ENCODE measurements around the gene TJAP1. TPM values are rescaled to one million over a fixed set of nuclear protein-coding genes. Genes with fewer than 3 reads are reported as not detected.

The TJAP1 gene
- total RNA-seq, 1 donor from 2014 or later = 17.6 TPM

DNA sequence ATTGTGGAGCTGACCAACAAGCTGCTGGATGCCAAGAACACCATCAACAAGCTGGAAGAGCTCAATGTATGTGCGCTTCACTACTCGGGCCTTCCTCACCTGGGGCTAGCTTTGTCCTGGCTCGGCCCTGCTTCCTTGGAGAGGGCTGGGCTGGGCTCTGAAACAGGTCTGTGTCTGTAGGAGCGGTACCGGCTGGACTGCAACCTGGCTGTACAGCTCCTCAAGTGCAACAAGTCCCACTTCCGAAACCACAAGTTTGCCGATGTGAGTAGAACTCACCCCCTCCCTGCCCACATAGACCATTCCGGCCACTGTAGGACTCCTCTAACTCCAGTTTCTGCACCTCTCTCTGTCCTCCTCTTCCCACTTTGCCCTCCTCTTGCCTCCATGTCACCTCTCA lies 26.1 kb downstream of the TJAP1 start:
- DNase-seq (ENCODE audit: low spot score) = no peak

DNA sequence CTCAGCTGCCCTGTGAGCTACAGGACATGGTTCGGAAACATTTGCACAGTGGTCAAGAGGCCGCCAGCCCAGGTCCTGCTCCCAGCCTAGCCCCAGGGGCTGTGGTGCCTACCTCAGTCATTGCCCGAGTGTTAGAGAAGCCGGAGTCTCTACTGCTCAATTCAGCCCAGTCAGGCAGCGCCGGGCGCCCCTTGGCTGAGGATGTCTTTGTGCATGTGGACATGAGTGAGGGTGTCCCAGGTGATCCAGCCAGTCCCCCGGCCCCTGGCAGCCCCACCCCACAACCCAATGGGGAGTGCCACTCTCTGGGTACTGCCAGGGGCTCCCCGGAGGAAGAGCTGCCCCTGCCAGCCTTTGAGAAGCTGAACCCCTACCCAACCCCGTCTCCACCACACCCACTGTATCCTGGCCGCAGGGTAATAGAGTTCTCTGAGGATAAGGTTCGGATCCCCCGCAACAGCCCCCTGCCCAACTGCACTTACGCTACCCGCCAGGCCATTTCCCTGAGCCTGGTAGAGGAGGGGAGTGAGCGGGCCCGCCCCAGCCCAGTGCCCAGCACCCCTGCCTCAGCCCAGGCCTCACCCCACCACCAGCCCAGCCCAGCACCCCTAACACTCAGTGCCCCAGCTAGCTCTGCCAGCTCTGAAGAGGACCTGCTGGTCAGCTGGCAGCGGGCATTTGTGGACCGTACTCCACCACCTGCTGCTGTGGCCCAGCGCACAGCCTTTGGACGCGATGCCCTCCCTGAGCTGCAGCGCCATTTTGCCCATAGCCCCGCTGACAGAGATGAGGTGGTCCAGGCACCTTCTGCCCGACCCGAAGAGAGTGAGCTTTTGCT lies 27.6 kb downstream of the TJAP1 start:
- no peak for DNase-seq (ENCODE audit: low spot score)

DNA sequence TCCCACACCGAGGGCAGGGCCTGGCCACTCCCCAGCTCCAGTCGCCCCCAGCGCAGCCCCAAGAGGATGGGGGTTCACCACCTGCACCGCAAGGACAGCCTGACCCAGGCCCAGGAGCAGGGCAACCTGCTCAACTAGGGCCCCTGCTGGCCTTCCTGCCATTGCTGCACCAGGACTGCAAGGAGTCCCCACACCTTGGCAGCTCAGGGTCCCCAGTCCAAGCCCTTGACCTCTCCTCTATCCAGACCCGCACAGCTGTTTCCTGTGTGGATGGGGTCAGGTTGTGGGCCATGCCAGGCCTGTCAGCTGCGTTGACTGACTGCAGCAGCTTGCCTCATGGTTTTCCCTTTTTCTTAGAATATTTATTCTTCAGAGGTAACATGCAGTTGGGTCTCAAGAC lies 28.3 kb downstream of the TJAP1 start:
- DNase-seq (ENCODE audit: low spot score) = no peak

DNA sequence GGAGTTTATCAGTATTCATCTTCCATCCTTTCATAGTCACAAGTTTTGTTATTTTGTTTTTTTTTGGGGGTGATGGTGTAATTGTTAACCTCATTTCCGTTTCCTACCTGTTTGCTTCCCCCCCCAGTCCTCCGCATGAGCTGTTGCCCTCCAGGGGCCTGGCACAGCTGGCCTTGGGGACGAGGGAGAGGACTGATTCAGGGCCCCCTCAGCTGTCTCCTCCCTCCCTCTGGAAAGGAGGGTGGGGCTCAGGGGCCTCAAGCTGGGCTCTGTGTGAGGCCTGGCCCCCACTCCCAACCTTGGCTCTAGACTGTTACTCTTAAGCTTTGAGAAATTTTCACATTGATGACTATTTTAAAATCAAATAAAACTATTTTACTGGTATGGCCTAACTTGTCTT lies 28.8 kb downstream of the TJAP1 start:
- DNase-seq (ENCODE audit: low spot score) = no peak

DNA sequence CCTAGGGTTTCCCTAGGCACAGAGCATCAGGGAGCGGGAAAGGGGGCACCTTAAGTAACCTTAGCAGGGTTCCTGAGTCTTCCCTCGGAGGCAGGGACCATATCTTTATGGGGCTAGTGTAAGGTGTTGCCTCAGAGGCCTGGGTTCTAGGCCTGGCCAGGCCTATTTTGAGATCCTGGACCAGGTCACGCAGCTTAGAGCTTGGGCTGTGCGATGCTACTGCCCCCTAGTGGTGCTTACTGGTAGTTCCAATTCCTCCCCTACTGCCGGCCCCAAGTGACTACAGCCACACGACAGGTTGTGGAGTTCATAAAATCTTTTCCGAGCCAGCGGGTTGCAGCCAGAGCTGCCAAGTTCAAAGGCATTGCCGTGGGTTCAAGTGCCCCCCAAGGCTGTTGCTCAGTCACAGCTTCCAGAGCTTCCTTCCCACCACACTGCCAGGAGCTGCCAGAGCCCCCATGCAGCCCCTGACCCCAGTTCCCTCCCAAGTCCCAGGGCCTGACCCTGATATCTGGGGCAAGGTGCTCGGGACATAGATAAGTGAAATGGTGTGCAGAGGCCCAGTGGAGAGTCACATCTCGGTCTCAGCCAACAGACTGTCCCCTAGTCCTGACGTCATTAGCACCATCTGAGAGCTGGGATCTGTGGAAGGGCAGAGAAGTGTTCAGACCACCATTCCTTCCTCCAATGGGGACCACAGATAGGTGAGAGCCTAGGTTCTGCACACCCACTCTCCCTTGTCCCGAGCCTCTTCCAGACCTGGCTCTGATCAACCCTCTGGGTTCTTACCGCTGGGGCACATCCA lies 29.5 kb downstream of the TJAP1 start:
- DNase-seq (ENCODE audit: low spot score) = peak; percentile 88

DNA sequence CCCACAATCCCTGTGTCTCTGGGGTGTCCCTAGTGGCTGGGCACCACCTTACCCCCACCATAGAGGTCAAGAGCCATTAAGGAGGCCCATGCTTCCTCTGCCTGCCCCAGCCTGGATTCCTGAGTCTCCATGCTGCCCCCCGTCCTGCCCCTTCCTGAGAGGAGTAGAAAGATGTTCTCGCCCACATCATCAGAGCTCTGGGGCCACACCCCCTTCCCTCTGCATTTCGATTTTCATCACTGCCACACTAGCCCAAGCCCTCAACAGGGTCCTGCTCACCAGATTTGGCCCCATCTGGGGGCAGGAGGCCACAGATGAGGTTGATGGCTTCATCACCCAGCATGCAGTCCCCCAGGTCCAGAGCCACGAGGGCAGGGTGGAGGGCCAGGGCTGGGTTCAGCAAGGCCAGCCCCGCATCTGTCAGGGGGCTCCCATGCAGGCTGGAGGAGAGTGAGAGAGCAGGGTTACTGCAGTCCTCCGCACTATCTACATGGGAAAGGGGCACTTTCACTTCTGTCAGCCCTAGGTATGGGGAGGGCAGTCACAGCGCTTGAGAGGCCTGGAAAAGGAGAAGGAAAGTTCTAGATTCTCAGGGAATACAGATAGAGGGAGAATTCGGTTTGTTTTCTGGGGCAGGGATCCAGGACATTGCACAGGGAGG lies 31.2 kb downstream of the TJAP1 start:
- no peak for DNase-seq (ENCODE audit: low spot score)

DNA sequence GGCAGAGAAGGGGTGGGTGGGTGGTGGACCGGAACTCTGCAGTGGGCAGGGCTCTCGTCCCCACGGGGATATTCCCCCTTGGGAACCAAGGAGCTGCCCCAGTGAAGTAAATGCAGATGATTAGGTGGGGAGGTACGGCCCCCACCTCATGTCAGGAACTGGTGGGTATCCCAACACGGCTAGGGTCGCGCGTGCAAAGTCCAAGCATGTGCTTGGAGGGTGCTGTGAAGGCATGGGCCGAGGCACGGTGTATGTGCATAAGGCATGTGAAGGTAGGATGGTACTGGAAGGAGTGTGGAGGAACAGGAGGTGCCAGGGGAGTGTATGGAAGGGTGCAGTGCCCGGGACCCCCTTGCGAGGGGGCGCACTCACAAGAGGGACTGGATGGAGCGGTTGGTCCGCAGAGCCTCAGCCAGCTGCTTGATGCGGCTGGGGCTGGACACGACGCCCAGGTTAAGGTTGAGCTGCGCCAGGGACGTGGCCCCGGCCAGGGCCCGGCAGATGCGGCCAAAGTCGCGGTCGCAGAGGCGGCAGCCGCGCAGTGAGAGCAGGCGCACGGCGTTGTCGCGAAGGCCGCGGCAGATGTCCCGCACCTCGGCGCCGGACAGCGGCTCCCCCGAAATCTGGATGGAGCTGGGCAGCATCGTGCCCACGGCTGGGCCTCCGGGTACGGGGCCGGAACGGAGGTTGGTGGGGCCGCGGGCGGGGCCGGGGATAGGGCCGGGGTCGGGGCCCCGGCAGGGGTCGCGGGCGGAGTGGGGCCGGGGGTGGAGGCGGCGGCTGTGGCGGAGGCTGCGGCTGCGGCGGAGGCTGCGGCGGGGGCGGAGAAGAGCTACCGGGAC lies 32.0 kb downstream of the TJAP1 start:
- no peak for DNase-seq (ENCODE audit: low spot score)

DNA sequence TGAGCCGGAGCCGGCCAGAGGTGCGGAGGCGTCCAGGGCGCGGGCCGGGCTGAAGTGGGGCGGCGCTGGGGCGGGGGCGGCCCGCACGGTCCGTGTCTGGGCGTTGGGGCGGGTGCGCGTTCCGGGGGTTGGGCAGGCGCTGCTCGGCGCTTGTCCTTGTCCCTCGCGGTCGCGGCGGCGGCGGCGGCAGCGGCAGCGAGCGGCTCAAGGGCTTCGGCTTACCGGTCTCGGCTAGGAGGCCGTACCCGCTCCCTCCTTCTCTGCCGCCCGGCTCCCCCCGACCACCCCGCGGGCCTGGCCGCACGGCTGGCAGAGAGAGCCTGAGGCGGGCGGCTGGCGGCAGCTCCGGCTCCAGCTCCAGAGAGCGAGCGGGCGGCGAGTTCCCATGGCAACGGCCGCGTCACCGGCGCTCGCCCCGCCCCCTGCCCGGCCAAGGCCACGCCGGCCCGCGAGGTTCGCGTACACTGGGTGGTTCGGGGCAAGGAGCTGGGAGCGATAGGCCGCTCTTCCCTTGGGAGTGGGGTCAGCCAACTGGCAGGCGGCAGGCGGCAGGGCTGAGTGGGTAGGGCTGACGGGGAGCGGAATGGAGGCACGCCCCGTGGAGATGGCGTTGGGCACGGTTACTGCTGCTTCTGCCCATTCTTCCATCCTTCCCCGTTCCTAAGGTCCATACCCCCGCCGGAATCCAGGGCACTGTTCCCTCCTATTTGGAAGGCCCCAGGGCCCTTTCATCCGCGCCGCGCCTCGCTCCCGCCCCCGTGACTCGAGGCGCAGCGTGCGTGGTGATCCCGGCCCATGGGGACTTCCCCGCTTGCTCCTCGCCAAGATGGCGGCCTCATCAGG lies 32.8 kb downstream of the TJAP1 start, which contains the start of gene LRRC73:
Gene LRRC73, minus strand, starts transcription at position 363 of the 843 bp plus-strand sequence. CDS start 561 bp downstream, outside the sequence.
- peak; percentile 87 for DNase-seq (ENCODE audit: low spot score)

DNA sequence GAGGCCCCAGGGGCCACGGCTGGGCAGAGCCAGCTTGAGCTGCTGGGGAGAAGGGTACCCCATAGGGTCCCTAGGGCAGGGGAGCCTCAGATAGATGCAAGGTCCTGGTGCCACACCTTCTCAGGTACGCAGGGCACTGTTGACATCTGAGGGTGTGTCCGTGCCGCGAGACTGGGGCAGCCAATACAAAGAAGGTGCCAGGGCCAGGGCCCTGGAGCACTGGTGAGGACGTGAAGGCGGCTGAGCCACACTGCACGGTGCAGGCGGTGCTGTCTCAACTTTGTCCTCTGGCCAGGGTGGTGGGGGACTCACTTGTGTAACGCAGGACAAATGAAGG lies 33.4 kb downstream of the TJAP1 start:
- DNase-seq (ENCODE audit: low spot score) = no peak

DNA sequence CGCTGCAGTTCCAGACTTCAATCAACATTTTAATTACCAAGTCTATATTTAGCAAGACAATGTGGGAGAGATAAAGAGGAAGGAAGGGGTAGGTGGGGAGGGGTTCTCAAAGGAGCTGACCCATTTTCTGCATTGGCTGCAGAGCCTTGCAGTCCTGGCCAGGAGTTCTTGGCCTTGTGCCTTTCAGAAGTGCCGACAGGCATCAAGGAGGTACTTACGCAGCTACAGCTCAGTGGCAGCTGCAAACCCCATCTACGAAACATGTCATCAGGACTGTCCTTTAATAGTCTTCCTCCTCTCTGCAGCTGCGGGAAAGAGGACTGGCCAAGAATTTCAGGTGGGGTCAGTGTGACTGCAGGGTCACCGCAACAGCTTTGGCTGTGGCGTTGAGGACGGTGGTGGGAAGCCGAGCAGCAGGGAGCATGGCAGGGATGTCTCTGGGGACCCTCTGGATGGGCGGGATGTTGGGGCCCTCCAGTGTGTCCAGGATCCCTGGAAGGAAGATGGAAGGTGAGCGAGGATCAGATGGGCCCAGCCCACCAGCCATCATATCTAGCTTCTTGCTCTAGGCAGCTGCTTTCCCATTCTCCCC lies 34.5 kb downstream of the TJAP1 start:
- DNase-seq (ENCODE audit: low spot score) = no peak

DNA sequence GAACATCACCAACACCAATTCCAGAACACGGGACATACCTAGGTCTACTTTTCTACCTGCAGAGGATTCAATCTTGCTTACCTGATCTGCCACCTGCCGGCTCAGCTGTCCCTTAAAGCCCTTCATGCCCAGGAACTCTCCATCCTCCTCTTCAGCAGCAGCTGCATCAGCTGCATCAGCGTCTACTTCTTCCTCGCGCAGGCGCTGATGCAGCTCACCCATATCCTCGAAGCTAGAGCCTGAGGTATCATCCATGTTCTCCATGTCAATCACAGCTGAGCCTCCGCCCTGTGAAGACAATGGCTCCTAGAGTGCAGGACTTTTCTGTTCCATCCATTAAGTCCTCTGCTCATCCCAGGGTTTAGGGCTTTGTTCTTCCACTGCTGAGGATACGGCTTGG lies 38.4 kb downstream of the TJAP1 start:
- no peak for DNase-seq (ENCODE audit: low spot score)

DNA sequence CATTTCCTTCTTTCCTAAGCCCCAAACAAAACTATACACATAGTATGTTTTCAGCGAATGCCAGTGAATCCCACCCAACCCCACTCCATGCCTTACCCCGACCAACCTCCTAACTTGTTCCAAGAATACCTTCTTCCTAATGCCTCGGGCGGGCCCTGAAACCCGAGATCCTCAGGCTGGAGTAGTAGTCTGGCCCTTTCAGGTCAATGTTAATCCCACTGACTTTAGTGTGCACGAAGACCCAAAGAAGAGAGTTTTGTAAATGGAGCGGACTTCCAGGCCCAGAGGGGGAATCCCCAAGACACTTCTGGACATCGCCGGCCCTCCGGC lies 39.0 kb downstream of the TJAP1 start:
- DNase-seq (ENCODE audit: low spot score) = no peak

DNA sequence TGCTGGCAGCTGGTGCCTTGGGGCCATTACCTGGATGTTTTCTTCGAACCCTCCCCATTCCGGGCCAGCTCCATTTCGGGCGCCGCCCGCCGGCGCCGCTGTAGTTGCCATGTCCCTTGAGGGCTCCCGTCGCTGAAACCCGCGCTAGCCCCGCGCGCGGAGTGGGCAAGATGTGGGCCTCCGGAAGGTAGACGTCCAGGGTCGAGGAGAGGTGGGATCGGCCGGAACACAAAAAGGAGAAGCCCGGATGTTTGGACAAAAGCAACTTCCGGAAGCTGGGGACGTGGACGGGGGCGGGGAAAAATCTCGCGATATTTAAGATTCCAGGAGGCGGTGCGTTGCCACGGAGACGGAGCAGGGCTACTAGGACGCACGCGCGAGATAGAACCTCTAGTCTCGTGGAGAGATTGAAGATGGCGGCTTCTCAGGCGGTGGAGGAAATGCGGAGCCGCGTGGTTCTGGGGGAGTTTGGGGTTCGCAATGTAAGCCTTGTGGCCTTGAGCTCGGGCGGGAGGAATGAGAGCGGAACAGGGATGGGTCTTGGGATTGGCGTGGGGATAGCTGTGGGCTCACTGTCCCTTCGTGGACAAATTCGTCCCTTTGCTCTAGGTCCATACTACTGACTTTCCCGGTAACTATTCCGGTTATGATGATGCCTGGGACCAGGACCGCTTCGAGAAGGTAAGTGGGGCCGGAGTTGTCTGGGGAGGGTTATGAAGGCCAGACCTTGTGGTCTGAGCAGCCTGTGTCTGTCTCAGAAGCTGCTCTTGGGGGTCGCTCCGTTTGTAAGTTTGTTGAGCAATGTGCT lies 39.5 kb downstream of the TJAP1 start, which contains the start of the genes POLR1C and YIPF3:
Gene POLR1C, plus strand, starts transcription at position 393 of the 808 bp plus-strand sequence. Its CDS starts 21 bp downstream, at position 414.
Gene YIPF3, minus strand, starts transcription at position 230 of the 808 bp plus-strand sequence. Its CDS starts 119 bp downstream, at position 111.
- peak; percentile 99 for DNase-seq (ENCODE audit: low spot score)

DNA sequence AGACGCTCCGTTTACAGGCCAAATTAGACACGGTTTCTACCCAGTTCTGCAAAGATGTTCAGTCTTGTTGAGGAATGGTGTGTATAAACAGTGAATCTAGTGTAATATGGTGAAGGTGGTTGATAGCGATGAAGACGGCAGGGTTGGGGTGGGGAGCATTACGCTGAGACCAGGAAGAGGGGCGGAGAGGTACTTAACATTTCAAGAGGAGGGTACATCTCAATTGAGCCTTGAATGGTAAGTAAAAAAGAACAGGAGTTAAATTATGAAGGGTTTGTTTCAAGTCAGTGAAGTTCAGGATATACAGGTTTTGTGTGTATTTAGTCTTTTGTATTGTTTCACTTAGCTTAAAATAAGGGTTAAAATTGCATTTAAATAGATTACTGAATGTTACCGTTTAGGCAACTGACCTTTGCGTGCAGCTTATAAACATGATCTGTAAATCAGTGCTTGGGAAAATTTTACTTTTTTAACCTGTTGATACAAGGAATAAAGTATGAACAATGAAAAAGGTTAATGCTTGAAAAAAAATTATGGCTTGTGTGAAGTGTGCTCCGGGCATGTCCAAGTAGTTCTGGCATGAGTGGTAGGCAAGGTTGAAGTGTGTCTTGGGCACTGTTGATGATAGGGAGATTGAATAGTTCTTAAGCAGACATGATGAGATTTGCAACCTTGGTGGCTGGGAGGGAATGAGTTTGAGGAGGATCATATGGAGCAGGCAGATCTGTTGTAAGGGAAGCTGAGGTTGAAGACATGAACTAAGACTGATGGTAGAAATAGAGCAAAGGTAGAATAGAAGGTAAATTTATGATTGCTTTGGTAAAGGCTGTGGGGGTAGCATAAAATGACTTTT lies 40.4 kb downstream of the TJAP1 start:
- DNase-seq (ENCODE audit: low spot score) = no peak

DNA sequence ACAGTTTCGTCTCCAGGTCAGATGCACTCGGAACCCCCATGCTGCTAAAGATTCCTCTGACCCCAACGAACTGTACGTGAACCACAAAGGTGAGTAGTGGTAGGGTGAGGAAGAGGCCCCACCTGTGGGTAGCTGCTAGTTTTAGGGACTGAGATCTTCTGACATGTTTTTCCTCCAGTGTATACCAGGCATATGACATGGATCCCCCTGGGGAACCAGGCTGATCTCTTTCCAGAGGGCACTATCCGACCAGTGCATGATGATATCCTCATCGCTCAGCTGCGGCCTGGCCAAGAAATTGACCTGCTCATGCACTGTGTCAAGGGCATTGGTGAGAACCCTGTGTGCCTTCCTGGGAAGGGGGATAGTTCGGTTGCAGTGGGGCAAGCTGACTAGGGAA lies 42.7 kb downstream of the TJAP1 start:
- no peak for DNase-seq (ENCODE audit: low spot score)

DNA sequence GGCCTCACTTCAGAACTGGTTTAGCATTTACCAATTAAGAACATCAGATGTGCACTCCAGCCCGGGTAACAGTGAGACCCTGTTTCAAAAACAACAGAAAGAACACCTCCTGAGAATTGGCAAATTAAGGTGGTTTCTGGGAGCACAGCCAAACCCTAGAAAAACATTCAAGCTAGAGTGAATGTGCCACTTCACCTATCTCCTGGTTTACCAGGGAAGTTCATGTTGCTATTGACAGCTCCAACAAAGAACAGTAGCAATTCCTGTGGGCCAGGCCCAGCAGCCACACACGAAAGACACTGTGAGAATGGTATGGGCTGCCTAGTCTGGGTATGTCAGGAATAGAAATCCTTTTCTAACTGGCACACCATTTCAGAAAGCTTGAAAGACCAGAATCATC lies 44.5 kb downstream of the TJAP1 start:
- DNase-seq (ENCODE audit: low spot score) = no peak

DNA sequence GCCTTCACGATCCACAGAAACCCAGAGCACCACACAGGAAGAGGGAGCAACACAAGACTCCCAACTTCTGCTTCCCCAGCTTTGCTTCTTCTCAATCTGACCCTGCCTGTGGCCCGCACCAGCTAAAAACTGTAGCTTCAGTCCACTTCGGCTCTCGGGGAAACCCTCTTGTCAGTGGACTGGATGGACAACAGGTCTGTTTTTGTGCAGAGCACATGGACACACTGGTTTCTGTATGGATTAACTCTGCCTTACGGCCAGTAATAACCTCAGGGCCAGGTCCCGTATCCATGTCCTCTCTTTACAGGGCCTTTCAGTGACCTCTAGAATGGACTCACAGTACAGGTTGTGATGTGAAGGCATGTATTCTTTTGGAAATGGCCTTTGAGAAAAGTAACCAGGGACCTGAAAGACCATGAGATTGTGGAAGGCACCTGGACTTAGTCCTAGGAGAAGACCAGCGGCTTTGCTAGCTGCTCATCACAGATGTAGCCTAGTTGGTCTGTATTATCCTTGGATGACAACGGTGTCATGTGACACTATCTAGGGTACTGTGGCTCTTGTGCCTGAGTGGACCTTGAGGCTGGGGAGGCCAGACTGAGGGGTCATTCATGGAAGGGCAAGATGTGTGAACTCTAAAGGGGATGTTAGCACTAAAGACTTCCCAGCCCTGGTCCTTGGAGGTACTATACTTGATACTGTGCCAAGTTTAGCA lies 45.3 kb downstream of the TJAP1 start:
- DNase-seq (ENCODE audit: low spot score) = no peak

Measured in umbilical cord (tissue), 2 donors.